Germinal center (tissue), 1 donor: ENCODE data around the gene KNL1.
"Not testable (repeated sequence)": the region's sequence is repeated elsewhere in the genome, so short reads cannot be mapped to it uniquely, and the experiment has no call there.

Source experiments
- DNase-seq: peaks from one replicate; pipeline ENCODE4 v3.0.0; 2012; ENCODE audit warnings: mixed read lengths, low spot score

Gene KNL1

GRCh38 chr15:40593588-40594428 is at the start of gene KNL1:
Gene KNL1 (plus strand): TSS chr15:40594249. CDS start chr15:40602932, 8,683 bp downstream.
- DNase-seq: peak; percentile 93

- DNase-seq: no peak
These were observed 48.6 kb upstream of the KNL1 start for GRCh38 chr15:40545457-40545856.

GRCh38 chr15:40548610-40549009 is 45.4 kb upstream of the KNL1 start:
- DNase-seq: no peak

GRCh38 chr15:40549894-40550293 is 44.2 kb upstream of the KNL1 start:
- DNase-seq: no peak

- DNase-seq: peak; percentile 63
These were observed 43.6 kb upstream of the KNL1 start for GRCh38 chr15:40550341-40551037.

GRCh38 chr15:40554161-40554525 is 39.9 kb upstream of the KNL1 start:
- DNase-seq: no peak

GRCh38 chr15:40555876-40556275 is 38.2 kb upstream of the KNL1 start:
- no peak for DNase-seq

GRCh38 chr15:40558952-40559742 is 34.9 kb upstream of the KNL1 start:
- no peak for DNase-seq

- DNase-seq: no peak
These were observed 31.4 kb upstream of the KNL1 start for GRCh38 chr15:40562691-40563090.

- no peak for DNase-seq
These were observed 30.6 kb upstream of the KNL1 start for GRCh38 chr15:40563426-40563825.

- peak; percentile 98 for DNase-seq
These were observed 29.3 kb upstream of the KNL1 start, which contains the start of gene CCDC32 for GRCh38 chr15:40564591-40565332. Gene CCDC32 (minus strand): TSS chr15:40565042. CDS start chr15:40563015, 2,027 bp downstream.

- no peak for DNase-seq
These were observed 28.5 kb upstream of the KNL1 start for GRCh38 chr15:40565333-40566238.

- no peak for DNase-seq
These were observed 26.9 kb upstream of the KNL1 start for GRCh38 chr15:40567111-40567510.

GRCh38 chr15:40569129-40569953 is 24.7 kb upstream of the KNL1 start, which contains the start of gene RPUSD2:
Gene RPUSD2 (plus strand): TSS chr15:40569299. CDS start chr15:40569338, 39 bp downstream.
- DNase-seq: peak; percentile 94

- DNase-seq: no peak
These were observed 18.9 kb upstream of the KNL1 start for GRCh38 chr15:40575113-40575512.

- DNase-seq: not testable (repeated sequence)
These were observed 17.1 kb upstream of the KNL1 start for GRCh38 chr15:40576914-40577313.

- no peak for DNase-seq
These were observed 15.2 kb upstream of the KNL1 start for GRCh38 chr15:40578892-40579291.

GRCh38 chr15:40581796-40582195 is 12.3 kb upstream of the KNL1 start:
- not testable (repeated sequence) for DNase-seq

- DNase-seq: no peak
These were observed 11.3 kb upstream of the KNL1 start for GRCh38 chr15:40582726-40583246.
